Fibroblast of the conjunctiva (primary cell): ENCODE measurements around the gene ADAMTS17.

ENCODE experiments used
- DNase-seq: peaks from one replicate; pipeline ENCODE4 v3.0.0-alpha.2; 2010; ENCODE audit warnings: low read depth

The ADAMTS17 gene

DNA sequence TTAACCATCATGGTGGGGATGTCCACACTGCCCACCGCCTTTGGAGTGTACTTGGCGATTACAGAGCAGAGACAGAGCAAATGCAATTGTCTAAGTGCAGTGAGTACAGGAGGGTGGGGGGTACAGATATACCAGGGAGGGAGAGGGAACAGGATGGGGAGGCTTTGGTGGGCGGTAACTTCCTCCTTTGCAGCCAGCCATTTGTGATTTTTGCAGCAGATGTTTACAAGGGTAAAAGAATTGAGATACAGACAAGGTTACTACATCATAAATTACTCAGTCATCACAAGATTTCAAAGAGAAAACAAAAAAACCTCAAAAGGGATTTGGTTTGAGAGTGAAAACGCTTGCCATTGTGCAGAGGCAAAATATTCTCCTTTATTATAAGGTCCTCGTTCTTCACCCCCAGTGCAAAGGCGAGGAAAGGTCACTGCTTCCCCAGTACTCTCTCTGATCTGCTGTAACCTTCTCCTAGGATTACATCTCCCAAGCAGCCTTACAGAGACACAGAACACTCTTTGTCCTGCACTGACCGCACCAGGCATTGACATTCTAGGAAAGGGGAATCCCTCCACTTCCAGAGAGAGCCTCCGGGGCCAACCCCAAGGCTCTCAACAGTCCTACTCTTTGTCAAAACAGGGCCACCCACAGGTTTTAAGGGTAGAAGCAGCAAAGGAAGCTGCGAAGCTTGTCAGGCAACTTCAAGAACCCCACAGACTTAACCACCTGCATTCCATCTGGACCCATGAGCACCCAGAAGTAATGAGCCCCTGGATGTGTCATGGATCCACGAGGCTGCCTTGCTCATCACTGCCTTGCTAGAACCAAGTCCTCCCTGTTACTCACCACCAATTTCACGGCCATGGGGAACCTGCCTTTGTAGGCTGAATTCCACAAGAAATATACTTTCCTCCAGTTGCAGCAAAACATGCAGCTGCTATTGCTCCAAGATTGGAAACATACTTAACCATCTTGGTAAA is 117.3 kb downstream of the ADAMTS17 start:
- no peak for DNase-seq

DNA sequence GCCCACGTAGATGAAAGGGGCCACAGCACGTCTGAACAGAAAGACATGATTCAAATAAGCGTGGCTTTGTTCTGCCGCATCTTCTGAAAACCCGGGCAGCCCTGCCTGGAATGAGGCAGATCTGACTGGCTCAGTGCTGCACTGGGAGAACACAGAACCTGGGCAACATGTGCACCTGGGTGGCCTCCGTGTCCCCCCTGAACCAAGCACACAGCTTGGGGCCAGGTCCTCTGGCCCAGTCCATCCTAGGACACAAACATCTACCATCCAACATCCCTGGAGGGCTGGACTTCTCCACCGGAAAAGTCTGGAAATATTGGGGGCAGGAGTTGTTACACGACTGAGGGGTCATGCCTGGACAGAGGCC is 119.4 kb downstream of the ADAMTS17 start:
- no peak for DNase-seq

GRCh38 chr15:100221471-100222348 is 120.1 kb downstream of the ADAMTS17 start:
- no peak for DNase-seq

DNA sequence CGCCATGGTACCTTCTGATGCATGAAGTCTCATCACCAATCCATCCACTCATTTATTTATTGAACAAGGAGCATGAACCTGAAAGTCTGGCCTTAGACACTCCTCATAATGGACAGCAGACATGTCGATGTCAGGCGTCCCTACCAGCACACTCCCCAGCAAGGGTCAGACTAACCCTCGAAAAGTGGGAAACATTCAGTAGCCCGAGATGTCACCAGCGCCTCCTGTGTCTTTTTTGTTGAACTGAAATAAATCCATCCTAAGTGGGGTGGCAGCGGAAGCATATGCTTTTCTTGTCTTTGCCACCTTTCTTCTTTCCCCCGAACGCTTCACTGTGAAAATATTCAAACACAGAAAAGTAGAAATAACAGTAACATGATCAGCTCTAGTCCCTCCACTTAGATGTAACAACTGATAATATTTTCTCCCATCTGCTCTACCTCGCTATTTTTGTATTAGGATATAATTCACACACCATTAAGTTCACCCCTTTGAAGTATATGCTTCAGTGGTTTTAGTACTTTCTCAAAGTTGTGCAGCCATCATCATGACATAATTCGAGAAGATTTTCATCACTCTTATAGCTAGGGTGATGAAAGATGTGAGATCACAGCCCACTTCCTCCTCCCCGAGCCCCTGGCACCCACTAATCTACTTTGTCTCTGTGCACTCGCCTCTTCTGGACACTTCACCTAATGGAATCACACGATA is 121.6 kb downstream of the ADAMTS17 start:
- DNase-seq: no peak

DNA sequence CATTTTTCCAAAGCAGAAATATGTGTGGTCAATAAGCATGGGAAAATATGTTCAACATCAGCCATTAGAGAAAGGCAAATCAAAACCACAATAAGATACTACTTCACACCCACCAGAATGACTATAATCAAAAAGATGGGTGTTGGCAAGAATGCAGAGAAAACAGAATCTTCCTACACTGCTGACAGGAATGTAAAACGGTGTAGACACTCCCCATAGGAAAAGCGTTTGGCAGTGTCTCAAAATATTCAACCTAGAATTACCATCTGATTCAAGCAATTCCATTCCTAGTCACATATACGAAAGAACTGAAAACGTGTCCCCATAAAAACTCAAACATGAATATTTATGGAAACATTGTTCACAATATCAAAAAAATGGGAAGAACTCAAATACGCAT is 123.3 kb downstream of the ADAMTS17 start:
- no peak for DNase-seq

GRCh38 chr15:100216182-100216581 is 125.6 kb downstream of the ADAMTS17 start:
- no peak for DNase-seq

DNA sequence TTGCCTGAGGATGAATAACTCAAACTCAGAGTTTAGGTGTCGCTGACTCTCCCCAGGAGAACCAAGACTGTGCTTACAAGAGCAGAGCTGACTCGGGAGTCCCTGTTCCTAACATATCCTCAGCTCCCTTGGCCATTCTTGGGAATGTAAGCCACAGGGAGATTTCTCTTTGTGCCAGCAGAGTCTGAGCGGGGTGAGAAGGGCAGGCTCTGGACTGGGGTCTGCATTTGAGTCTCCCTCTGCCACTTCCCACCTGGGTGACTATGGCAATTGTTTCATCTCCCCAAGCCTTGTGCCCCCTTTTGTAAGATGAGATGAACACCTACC is 126.0 kb downstream of the ADAMTS17 start:
- DNase-seq: no peak

DNA sequence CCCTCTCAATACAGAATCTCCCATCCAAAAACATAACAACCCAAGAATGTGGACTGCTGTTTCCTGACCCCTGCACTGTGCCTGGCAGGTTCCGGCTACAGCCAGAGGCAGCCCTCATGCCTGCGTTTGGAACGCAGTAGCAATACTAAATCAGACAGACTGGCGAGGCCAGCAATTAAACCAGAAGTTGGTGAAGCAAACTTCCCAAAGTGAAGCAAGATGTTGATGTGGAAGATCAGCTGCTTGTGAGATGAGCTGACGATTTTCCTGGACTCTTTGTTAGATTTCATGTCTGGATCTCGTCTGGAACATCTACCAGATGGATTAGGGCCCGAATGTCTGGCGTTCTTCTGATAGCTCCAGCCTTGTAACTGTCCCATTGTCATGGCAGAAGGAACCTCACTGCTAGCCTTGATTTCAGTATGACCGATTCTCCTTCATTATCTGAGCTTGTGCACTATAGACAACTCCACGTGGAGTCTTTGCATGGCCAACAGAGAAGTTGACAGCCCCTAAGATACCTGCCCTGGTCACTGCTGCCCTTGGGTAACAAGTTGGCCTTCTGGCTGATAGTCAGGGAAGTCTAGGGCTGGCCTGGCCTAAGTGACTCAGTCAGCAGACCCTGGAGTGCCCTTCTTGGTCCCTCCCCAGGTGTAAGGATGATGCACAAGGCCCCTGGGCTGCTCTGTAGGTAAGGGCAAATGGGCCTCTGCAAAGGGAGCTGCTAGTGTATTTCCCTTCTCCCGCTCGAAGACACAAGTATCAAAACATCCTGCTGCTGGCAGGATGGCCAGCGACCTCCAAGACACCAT is 126.5 kb downstream of the ADAMTS17 start:
- DNase-seq: no peak

GRCh38 chr15:100211855-100212850 is 129.6 kb downstream of the ADAMTS17 start:
- DNase-seq: no peak

DNA sequence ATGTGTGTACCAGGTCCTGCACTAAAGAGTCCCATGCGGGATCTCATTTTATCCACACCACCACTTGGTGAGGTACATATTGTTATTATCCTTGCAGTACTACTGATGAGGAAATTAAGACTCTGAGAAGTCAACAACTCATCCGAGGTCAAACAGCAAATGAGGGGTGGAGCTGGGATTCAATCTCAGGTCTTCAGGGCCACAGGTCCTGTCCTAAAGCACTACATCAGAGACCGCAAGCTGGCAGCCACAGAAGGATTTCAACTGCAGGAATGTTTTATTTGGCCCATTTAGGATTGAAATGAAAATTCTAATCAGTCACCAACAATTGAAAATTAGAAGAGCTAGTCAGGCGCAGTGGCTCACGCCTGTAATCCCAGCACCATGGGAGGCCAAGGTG is 131.4 kb downstream of the ADAMTS17 start:
- DNase-seq: no peak

DNA sequence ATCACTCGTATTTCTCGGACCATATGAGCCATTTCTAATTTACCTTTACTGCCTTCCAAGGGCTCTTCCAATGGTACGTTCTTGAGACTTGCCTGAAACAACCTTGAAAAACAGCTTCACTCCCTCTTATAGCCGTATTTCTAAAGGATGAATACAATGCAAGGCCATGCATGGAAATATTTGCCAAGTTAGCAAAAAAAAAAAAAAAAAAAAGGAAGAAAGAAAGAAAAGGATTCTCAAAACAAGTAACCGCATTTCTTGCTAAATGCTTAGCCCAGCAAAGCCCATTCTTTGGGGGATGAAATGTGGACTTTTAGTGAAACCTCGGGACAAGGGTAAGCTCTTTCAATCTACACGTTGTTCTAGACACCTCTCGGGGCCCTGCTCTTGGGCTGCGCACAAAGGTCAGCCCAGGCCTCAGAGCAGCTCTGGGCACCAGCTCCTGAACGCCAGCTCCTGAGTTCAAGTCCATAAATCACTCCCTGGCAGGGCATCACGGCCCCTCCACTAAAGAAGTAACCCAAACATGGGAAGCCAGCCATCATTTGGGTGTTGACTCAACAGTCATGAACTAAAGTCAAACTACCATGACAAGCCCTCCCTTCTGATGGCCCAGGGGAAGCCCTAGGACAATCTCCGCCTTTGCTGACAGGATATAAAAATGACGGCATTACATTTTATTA is 132.7 kb downstream of the ADAMTS17 start:
- no peak for DNase-seq

- DNase-seq: no peak
Measured at GRCh38 chr15:100207053-100207452, 134.7 kb downstream of the ADAMTS17 start.

- no peak for DNase-seq
Measured at GRCh38 chr15:100206643-100207042, 135.1 kb downstream of the ADAMTS17 start.

GRCh38 chr15:100205549-100206295 is 136.1 kb downstream of the ADAMTS17 start:
- no peak for DNase-seq

GRCh38 chr15:100204771-100205170 is 137.0 kb downstream of the ADAMTS17 start:
- no peak for DNase-seq

DNA sequence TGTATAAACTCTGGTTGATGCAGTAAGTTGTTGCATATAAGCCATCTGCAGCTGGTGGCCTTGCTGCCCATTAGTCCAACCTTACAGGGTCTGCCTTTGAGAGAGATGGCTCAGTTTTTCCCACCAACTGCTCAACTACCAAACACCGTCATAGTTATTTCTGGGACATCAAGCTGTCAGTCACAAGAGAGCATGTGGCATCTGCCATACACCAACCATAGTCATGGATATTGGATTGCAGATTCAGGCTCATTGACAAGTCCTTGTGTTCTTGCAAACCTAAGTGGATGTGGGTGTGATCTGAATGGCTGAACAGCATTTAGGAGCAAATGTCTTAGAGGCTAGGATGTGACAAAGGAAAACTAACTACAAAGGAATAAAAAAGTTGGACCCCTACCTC is 137.6 kb downstream of the ADAMTS17 start:
- no peak for DNase-seq

DNA sequence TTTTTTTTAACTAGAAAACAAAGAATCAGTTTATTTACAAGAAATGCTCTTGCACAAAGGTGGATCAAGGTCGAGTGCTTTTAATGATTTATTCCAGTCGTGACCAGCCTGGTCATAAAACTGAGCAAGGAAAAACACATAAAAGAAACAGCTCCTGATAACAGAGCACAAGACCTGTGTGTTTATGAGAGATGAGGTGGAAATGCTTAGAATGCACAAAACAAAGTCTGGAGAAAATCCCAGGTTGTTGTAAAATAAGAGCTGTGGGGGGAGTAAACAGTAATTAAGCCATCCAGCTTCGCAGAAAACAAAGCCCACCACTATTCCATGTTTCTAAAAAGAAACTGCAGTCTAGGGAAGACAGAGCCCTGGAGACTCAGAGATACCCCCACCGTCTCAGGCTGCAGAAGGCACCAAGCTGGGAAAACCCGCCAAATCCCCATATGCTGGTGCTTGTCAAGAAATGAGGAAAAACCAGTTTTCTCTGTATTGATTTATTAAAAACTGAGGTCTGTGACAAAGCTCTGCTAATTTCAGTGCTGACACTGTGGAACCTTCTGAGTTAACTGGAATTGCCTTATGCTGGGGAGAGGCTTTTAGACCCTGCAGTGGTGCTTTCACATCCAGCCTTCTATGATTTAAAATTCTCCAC is 139.3 kb downstream of the ADAMTS17 start:
- no peak for DNase-seq
